ENCODE results near the gene CTIF. TPM values are rescaled to one million over a fixed set of nuclear protein-coding genes. Genes with fewer than 3 reads are reported as not detected.

CTIF gene
- polyA plus RNA-seq, 4 donors, result 16.6 to 26.9 (median 22.9) TPM

- DNase-seq (ENCODE audit: low read depth in 4 of 4, low spot score in 2 of 4), result no peak
These were observed 6.9 kb upstream of the CTIF start for GRCh38 chr18:48531908-48532307.

- no peak for DNase-seq (ENCODE audit: low read depth in 4 of 4, low spot score in 2 of 4)
These were observed 5.3 kb upstream of the CTIF start for GRCh38 chr18:48533340-48534070.

GRCh38 chr18:48534364-48534763 is 4.5 kb upstream of the CTIF start:
- no peak for DNase-seq (ENCODE audit: low read depth in 4 of 4, low spot score in 2 of 4)

- DNase-seq (ENCODE audit: low read depth in 4 of 4, low spot score in 2 of 4), result no peak
These were observed 2.9 kb upstream of the CTIF start for GRCh38 chr18:48535956-48536355.

GRCh38 chr18:48536516-48536915 is 2.3 kb upstream of the CTIF start:
- no peak for DNase-seq (ENCODE audit: low read depth in 4 of 4, low spot score in 2 of 4)

- peak in 3 of 4 donors; percentile 31 to 49 (median 36) for DNase-seq (ENCODE audit: low read depth in 4 of 4, low spot score in 2 of 4)
These were observed 797 bp downstream of the CTIF start for GRCh38 chr18:48539406-48540250.

- DNase-seq (ENCODE audit: low read depth in 4 of 4, low spot score in 2 of 4), result peak in 3 of 4 donors; percentile 27 to 54 (median 37)
These were observed 1.6 kb downstream of the CTIF start for GRCh38 chr18:48540251-48541025.

- DNase-seq (ENCODE audit: low read depth in 4 of 4, low spot score in 2 of 4), result peak in 3 of 4 donors; percentile 19 to 56 (median 46)
These were observed 2.4 kb downstream of the CTIF start for GRCh38 chr18:48541026-48541746.

- DNase-seq (ENCODE audit: low read depth in 4 of 4, low spot score in 2 of 4), result no peak
These were observed 3.0 kb downstream of the CTIF start for GRCh38 chr18:48541747-48542400.

GRCh38 chr18:48542513-48543181 is 3.8 kb downstream of the CTIF start:
- no peak for DNase-seq (ENCODE audit: low read depth in 4 of 4, low spot score in 2 of 4)

- DNase-seq (ENCODE audit: low read depth in 4 of 4, low spot score in 2 of 4), result no peak
These were observed 4.4 kb downstream of the CTIF start for GRCh38 chr18:48543228-48543627.

GRCh38 chr18:48544116-48544515 is 5.3 kb downstream of the CTIF start:
- DNase-seq (ENCODE audit: low read depth in 4 of 4, low spot score in 2 of 4), result no peak

- no peak for DNase-seq (ENCODE audit: low read depth in 4 of 4, low spot score in 2 of 4)
These were observed 6.0 kb downstream of the CTIF start for GRCh38 chr18:48544661-48545415.

GRCh38 chr18:48545757-48546321 is 7.0 kb downstream of the CTIF start:
- peak in 3 of 4 donors; percentile 54 to 59 (median 54) for DNase-seq (ENCODE audit: low read depth in 4 of 4, low spot score in 2 of 4)

- DNase-seq (ENCODE audit: low read depth in 4 of 4, low spot score in 2 of 4), result no peak
These were observed 7.6 kb downstream of the CTIF start for GRCh38 chr18:48546396-48546795.

- DNase-seq (ENCODE audit: low read depth in 4 of 4, low spot score in 2 of 4), result peak in 2 of 4 donors; percentile 23 to 28
These were observed 8.7 kb downstream of the CTIF start for GRCh38 chr18:48547531-48547981.

- DNase-seq (ENCODE audit: low read depth in 4 of 4, low spot score in 2 of 4), result no peak
These were observed 9.4 kb downstream of the CTIF start for GRCh38 chr18:48548011-48548771.

All from left renal cortex interstitium (tissue), 4 donors.